ENCODE results near the gene SLCO4A1. TPM values are rescaled to one million over a fixed set of nuclear protein-coding genes. Genes with fewer than 3 reads are reported as not detected.
A peak's percentile ranks its signal among the peaks of the same experiment; 100 is the strongest.

Gene SLCO4A1, protein sequence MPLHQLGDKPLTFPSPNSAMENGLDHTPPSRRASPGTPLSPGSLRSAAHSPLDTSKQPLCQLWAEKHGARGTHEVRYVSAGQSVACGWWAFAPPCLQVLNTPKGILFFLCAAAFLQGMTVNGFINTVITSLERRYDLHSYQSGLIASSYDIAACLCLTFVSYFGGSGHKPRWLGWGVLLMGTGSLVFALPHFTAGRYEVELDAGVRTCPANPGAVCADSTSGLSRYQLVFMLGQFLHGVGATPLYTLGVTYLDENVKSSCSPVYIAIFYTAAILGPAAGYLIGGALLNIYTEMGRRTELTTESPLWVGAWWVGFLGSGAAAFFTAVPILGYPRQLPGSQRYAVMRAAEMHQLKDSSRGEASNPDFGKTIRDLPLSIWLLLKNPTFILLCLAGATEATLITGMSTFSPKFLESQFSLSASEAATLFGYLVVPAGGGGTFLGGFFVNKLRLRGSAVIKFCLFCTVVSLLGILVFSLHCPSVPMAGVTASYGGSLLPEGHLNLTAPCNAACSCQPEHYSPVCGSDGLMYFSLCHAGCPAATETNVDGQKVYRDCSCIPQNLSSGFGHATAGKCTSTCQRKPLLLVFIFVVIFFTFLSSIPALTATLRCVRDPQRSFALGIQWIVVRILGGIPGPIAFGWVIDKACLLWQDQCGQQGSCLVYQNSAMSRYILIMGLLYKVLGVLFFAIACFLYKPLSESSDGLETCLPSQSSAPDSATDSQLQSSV
- total RNA-seq (2022) (23.8 and 27.0 TPM in 2 replicates), Bru-seq, nascent RNA (percentile 52 among the genes with signal in this experiment), BruChase-seq, experiment 1, labeled RNA remaining after a 6-hour chase (percentile 57 among the genes with signal in this experiment), BruChase-seq, experiment 2, labeled RNA remaining after a 2-hour chase (percentile 51 among the genes with signal in this experiment)
- long read RNA-seq, transcript SLCO4A1-208 (10 exons, 3,092 nt) = minor isoform, 5 of 126 reads
- long read RNA-seq, transcript SLCO4A1-201 (12 exons, 2,776 nt) = major isoform, 59 of 126 reads
- long read RNA-seq, partial matches to known transcripts = 10 of 126 reads
- long read RNA-seq, other reads (novel, unspliced or antisense) = 48 of 126 reads

DNA sequence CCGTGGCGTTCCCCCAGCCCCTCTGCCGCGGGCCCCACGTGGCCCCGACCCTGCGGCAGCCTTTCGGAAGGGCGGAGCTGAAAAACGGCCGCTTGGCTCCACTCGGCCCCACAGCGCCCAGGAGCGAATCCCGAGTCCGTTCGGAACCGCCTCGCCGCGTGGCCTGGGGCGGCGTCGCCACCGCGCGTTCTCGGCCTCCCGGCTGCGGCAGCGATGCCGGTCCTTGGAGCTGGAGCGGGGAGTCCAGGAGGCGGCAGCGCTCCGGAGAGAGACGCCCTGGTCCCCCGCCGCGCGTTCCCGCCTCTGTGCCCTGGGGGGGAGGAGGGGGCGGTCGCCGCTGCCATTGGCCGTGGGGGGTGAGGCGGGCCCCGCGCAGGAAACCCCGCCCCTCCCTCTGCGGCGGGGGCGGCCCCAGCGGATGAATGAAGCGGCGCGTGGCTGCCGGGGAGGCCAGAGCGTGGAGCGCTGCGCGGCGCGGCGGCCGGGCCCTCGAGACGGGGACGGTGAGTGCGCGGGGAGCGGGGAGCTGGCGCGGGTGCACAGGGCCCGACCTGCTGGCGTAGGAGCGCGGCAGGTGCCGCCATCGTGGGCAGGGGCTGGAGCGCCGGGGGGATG is at the start of gene SLCO4A1:
Gene SLCO4A1 (plus strand): TSS at position 453 of the 615 bp plus-strand sequence. CDS start 13,952 bp downstream, outside the sequence.
- no TSS peak for BruUV-seq (replicated peaks)
- peak; percentile 80 for DNase-seq (ENCODE audit: unreplicated experiment)
- POLR2A ChIA-PET = interaction anchor here (0.6 to 4.6 kb wide), 23 partner anchors 8 to 286 kb away, joined by 3 to 100 read pairs (median 5); partner anchors contain the start of genes CABLES2, MRGBP and RPS21
- CTCF ChIA-PET = interaction anchor here (0.6 to 3.0 kb wide), 9 partner anchors 8 to 233 kb away, joined by 3 to 17 read pairs (median 5); no protein-coding TSS in a partner anchor
- no peaks in the 10 kb centered on the region for H3K36me3 Mint-ChIP-seq (ENCODE audit: insufficient read depth, unreplicated experiment)
- TF ChIP-seq, protein P1, sequence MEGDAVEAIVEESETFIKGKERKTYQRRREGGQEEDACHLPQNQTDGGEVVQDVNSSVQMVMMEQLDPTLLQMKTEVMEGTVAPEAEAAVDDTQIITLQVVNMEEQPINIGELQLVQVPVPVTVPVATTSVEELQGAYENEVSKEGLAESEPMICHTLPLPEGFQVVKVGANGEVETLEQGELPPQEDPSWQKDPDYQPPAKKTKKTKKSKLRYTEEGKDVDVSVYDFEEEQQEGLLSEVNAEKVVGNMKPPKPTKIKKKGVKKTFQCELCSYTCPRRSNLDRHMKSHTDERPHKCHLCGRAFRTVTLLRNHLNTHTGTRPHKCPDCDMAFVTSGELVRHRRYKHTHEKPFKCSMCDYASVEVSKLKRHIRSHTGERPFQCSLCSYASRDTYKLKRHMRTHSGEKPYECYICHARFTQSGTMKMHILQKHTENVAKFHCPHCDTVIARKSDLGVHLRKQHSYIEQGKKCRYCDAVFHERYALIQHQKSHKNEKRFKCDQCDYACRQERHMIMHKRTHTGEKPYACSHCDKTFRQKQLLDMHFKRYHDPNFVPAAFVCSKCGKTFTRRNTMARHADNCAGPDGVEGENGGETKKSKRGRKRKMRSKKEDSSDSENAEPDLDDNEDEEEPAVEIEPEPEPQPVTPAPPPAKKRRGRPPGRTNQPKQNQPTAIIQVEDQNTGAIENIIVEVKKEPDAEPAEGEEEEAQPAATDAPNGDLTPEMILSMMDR (IDR thresholded peaks at IDR 0.05; ENCODE audit: unreplicated experiment) = no peak
- no peaks in the 10 kb centered on the region for H3K9me3 Mint-ChIP-seq (ENCODE audit: unreplicated experiment)
- H3K27ac Mint-ChIP-seq (ENCODE audit: low read depth, unreplicated experiment) = no peak within 1 kb of the TSS
- H3K4me3 Mint-ChIP-seq (ENCODE audit: unreplicated experiment) = peak within 1 kb of the TSS; percentile 72
- intact Hi-C loops (cut with micrococcal nuclease) = no loop called here
- peaks cover 7% of the 10 kb centered on the region for H3K4me1 Mint-ChIP-seq (ENCODE audit: insufficient read depth, unreplicated experiment)
- no peaks in the 10 kb centered on the region for H3K27me3 Mint-ChIP-seq (ENCODE audit: insufficient read depth, unreplicated experiment)

DNA sequence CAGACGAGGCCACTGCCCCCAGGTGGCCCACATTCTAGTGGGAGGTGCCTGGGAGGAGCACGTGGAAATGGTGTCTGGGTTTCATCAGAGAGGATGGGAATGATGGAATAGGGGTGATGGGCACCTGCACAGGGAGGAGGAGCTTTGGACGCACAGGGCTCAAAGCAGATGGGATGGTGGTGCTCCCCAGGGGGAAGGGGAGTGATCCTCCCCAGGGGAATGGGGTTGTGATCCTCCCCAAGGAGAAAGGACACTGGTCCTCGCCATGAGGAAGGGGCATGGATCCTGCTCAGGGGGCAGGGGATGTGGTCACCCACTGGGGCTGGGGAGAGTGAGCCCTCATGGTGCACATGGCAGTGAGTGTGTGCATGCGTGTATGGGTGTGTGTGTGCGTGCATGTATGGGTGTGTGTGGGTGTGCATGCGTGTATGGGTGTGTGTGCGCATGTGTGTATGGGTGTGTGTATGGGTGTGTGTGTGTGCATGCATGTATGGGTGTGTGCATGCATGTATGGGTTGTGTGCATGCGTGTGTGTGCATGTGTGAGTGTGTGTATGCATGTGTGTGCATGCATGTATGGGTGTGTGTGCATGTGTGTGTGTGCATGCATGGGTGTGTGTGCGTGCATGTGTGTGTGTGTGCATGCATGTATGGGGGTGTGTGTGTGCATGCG is 49.7 kb upstream of the SLCO4A1 start:
- Mint-ChIP-seq H3K27me3 (ENCODE audit: insufficient read depth, unreplicated experiment) (no peaks in the 10 kb centered on the region), H3K27ac (ENCODE audit: low read depth, unreplicated experiment) (no peak overlapping the region), H3K4me3 (ENCODE audit: unreplicated experiment) (no peak overlapping the region), H3K4me1 (ENCODE audit: insufficient read depth, unreplicated experiment) (peaks cover 22% of the 10 kb centered on the region), H3K36me3 (ENCODE audit: insufficient read depth, unreplicated experiment) (no peaks in the 10 kb centered on the region), H3K9me3 (ENCODE audit: unreplicated experiment) (no peaks in the 10 kb centered on the region)
- no TSS peak for BruUV-seq (replicated peaks)
- TF ChIP-seq, protein P1 (IDR thresholded peaks at IDR 0.05; ENCODE audit: unreplicated experiment) = no peak
- intact Hi-C loops (cut with micrococcal nuclease) = no loop called here
- ChIA-PET POLR2A (interaction anchor here (2.5 kb wide), 1 partner anchor 10 kb away, joined by 11 read pairs; no protein-coding TSS in a partner anchor), CTCF (interaction anchor here (0.8 kb wide), 1 partner anchor 24 kb away, joined by 3 read pairs; no protein-coding TSS in a partner anchor)
- no peak for DNase-seq (ENCODE audit: unreplicated experiment)

DNA sequence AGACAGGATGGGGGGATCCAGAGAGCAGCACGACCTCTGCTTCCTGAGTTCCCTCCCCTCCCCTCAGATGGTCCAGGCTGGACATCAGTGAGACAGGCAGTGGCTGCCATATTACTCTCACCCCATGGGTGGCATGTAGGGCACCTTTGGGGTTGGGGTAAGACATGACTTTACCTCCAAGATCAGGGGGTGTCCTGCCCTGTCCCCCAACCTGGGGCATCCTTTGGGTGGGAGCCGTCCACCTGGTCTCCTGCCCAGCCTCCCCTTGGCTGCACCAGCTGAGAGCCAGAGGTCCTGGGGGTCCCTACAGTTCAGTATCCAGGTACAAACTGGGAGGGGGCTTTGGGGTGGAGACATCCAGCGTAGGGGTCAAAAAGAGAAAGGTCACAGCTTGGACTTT is 48.7 kb upstream of the SLCO4A1 start:
- intact Hi-C loops (cut with micrococcal nuclease) = no loop called here
- no TSS peak for BruUV-seq (replicated peaks)
- ChIA-PET POLR2A (interaction anchor here (2.5 kb wide), 1 partner anchor 9 kb away, joined by 11 read pairs; no protein-coding TSS in a partner anchor), CTCF (interaction anchor here (0.5 to 2.3 kb wide), 4 partner anchors 23 to 1044 kb away, joined by 3 to 9 read pairs (median 4); no protein-coding TSS in a partner anchor)
- no peaks in the 10 kb centered on the region for H3K9me3 Mint-ChIP-seq (ENCODE audit: unreplicated experiment)
- H3K27ac Mint-ChIP-seq (ENCODE audit: low read depth, unreplicated experiment) = no peak overlapping the region
- H3K4me3 Mint-ChIP-seq (ENCODE audit: unreplicated experiment) = no peak overlapping the region
- DNase-seq (ENCODE audit: unreplicated experiment) = no peak
- H3K27me3 Mint-ChIP-seq (ENCODE audit: insufficient read depth, unreplicated experiment) = no peaks in the 10 kb centered on the region
- TF ChIP-seq, protein P1 (IDR thresholded peaks at IDR 0.05; ENCODE audit: unreplicated experiment) = no peak
- H3K4me1 Mint-ChIP-seq (ENCODE audit: insufficient read depth, unreplicated experiment) = peaks cover 29% of the 10 kb centered on the region
- H3K36me3 Mint-ChIP-seq (ENCODE audit: insufficient read depth, unreplicated experiment) = no peaks in the 10 kb centered on the region
